Measurements from ENCODE around the gene SYNM. TPM values are rescaled to one million over a fixed set of nuclear protein-coding genes. Genes with fewer than 3 reads are reported as not detected.

The SYNM gene
- total RNA-seq, 1 experiment from 2014 or later: 3.3 TPM

DNA sequence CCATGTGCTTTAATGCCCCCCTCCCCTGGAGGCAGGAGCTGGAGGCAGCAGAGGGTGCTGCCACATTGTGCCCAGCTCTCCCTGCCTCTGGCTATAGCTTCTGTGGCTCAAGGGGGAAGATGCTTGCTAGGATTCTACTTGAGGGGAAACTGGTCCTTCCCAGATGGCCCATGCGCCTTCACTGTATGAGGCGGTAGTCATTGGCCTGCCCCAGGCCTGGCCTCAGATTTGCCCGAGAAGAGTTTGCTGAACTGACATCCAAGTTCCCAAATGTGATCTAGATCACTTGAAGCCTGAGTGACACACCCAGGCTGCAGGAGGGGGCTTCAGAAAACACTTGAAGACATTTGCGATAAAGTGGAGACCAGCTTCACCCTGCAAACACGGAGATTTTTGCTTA is 4.1 kb downstream of the SYNM start (continued):
- TF ChIP-seq, protein P1, sequence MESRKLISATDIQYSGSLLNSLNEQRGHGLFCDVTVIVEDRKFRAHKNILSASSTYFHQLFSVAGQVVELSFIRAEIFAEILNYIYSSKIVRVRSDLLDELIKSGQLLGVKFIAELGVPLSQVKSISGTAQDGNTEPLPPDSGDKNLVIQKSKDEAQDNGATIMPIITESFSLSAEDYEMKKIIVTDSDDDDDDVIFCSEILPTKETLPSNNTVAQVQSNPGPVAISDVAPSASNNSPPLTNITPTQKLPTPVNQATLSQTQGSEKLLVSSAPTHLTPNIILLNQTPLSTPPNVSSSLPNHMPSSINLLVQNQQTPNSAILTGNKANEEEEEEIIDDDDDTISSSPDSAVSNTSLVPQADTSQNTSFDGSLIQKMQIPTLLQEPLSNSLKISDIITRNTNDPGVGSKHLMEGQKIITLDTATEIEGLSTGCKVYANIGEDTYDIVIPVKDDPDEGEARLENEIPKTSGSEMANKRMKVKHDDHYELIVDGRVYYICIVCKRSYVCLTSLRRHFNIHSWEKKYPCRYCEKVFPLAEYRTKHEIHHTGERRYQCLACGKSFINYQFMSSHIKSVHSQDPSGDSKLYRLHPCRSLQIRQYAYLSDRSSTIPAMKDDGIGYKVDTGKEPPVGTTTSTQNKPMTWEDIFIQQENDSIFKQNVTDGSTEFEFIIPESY (IDR thresholded peaks at IDR 0.05; ENCODE audit: extremely low read depth, insufficient replicate concordance, low read length): no peak
- TF ChIP-seq, protein P2, sequence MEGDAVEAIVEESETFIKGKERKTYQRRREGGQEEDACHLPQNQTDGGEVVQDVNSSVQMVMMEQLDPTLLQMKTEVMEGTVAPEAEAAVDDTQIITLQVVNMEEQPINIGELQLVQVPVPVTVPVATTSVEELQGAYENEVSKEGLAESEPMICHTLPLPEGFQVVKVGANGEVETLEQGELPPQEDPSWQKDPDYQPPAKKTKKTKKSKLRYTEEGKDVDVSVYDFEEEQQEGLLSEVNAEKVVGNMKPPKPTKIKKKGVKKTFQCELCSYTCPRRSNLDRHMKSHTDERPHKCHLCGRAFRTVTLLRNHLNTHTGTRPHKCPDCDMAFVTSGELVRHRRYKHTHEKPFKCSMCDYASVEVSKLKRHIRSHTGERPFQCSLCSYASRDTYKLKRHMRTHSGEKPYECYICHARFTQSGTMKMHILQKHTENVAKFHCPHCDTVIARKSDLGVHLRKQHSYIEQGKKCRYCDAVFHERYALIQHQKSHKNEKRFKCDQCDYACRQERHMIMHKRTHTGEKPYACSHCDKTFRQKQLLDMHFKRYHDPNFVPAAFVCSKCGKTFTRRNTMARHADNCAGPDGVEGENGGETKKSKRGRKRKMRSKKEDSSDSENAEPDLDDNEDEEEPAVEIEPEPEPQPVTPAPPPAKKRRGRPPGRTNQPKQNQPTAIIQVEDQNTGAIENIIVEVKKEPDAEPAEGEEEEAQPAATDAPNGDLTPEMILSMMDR (IDR thresholded peaks at IDR 0.05 in 2 of 3, conservative IDR thresholded peaks at IDR 0.05 in 1 of 3; ENCODE audit: borderline replicate concordance in 1 of 3, insufficient read depth in 1 of 3, low read depth in 2 of 3, low read length in 2 of 3): no peak

DNA sequence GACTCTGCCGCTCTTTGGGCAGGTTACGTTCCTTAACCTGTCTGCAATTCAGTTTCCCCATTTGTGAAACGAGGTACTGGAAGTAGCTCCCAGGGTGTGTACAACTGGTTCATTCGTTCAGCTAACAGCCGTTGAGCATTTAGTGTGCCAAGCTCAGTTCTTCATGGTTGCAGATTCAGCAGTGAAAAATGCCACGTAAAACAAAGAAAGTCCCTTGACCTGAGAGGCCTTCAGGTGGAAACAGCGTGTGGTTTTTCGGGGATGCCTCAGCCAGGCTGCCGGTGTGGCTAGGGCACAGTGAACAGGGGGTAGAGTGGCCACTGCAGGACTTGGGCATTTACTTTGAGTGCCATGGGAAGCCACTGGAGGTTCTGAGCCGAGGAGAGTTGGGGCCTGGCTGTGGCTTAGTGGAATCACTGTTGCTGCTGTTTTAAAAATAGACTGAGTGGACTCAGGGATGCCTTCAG is 4.7 kb downstream of the SYNM start:
- DNase-seq (ENCODE audit: low read depth, low spot score): no peak
- no peak overlapping the region for H3K4me3 ChIP-seq (replicated peaks in 1 of 2; ENCODE audit: low read depth in 1 of 2, low read length in 2 of 2)
- no peaks in the 10 kb centered on the region for H3K9me3 ChIP-seq (ENCODE audit: control insufficient read depth in 1 of 2, insufficient read depth in 1 of 2, low read depth in 1 of 2, low read length in 2 of 2)
- peaks cover 0 to 4% of the 10 kb centered on the region in 2 experiments; a peak in 1 of 4 replicates for H3K4me1 ChIP-seq (ENCODE audit: control insufficient read depth in 1 of 2, insufficient read depth in 2 of 2, low read length in 2 of 2)
- H3K9me2 ChIP-seq (ENCODE audit: insufficient read depth): no peaks in the 10 kb centered on the region
- CTCF ChIA-PET: interaction anchor here (1.4 kb wide), 1 partner anchor 9 kb away, joined by 5 read pairs; no protein-coding TSS in a partner anchor
- H3K9ac ChIP-seq (ENCODE audit: low read length): no peak overlapping the region
- RAD21 ChIA-PET (ENCODE audit: low non-redundant PET in 1 of 2, low total read pairs in 2 of 2, uncharacterized antibody in 2 of 2, unreplicated experiment in 2 of 2): no interaction called here
- POLR2A ChIA-PET: no interaction called here
- intact Hi-C loops (cut with micrococcal nuclease): loop anchor here (10.0 kb wide), 1 partner anchor 645 kb away; no protein-coding TSS in a partner anchor
- H2AFZ ChIP-seq (ENCODE audit: low read depth, low read length, poor library complexity, severe bottlenecking): no peak overlapping the region
- H3K27me3 ChIP-seq (ENCODE audit: insufficient read depth, low read length): no peaks in the 10 kb centered on the region
- no peak for ATAC-seq
- no TSS peak for BruUV-seq (replicated peaks)
- no peaks in the 10 kb centered on the region for H3K79me2 ChIP-seq (ENCODE audit: insufficient read depth, low read length)
- H3K36me3 ChIP-seq (ENCODE audit: control insufficient read depth in 1 of 2, insufficient read depth in 2 of 2, low read length in 2 of 2): no peaks in the 10 kb centered on the region
- no peaks in the 10 kb centered on the region for H4K20me1 ChIP-seq (ENCODE audit: insufficient read depth)
- no peak for TF ChIP-seq SIN3A (IDR thresholded peaks at IDR 0.05; ENCODE audit: low read depth)
- TF ChIP-seq, protein P1 (IDR thresholded peaks at IDR 0.05; ENCODE audit: extremely low read depth, insufficient replicate concordance, low read length): no peak
- H3K27ac ChIP-seq (ENCODE audit: low read depth, low read length): no peak overlapping the region
- H3K4me2 ChIP-seq (ENCODE audit: low read length): no peak overlapping the region

All from HCT116 (cell line).